HL-60 (cell line): Measurements from ENCODE around the gene RBFOX1.

ENCODE experiments used
- DNase-seq, 2 experiments: peaks; one replicate each; pipeline ENCODE4 v3.0.0-alpha.2; 2010 to 2020; ENCODE audit warnings: low read depth in 1 of 2, low spot score in 1 of 2
- H3K27ac ChIP-seq: fragments of 250-450 bp; sonication (Bioruptor Pico); replicated peaks from 2 replicates; pipeline ENCODE4 v1.5.1; 2020; ENCODE audit warnings: mild to moderate bottlenecking, moderate library complexity
- H3K27me3 ChIP-seq: fragments of 250-450 bp; sonication (Bioruptor Pico); 2 replicates; pipeline ENCODE4 v1.5.1; 2021; ENCODE audit warnings: mild to moderate bottlenecking, moderate library complexity; ENCODE audit not compliant: insufficient read depth, poor library complexity, severe bottlenecking
- H3K4me3 ChIP-seq: replicated peaks from 2 replicates; pipeline ENCODE4 v1.5.1; 2011; ENCODE audit warnings: mild to moderate bottlenecking, control low read depth, low read length; ENCODE audit not compliant: insufficient read depth
- GABPA ChIP-seq: IDR thresholded peaks from 2 replicates; pipeline ENCODE4 v1.6.1; 2012; ENCODE audit warnings: low read depth
- POLR2AphosphoS5 ChIP-seq: IDR thresholded peaks from 2 replicates; pipeline ENCODE4 v1.6.1; 2012; ENCODE audit warnings: low read depth
- REST ChIP-seq: IDR thresholded peaks from 2 replicates; pipeline ENCODE4 v1.6.1; 2012; ENCODE audit warnings: low read depth; ENCODE audit not compliant: insufficient replicate concordance
- SPI1 ChIP-seq: IDR thresholded peaks from 2 replicates; pipeline ENCODE4 v1.6.1; 2012; ENCODE audit warnings: low read depth, mild to moderate bottlenecking, borderline replicate concordance
- TF ChIP-seq, protein P1 (sequence below): IDR thresholded peaks from one replicate; pipeline ENCODE4 v1.5.1; 2011; ENCODE audit warnings: low read length, control low read depth, inconsistent platforms; ENCODE audit not compliant: insufficient read depth

RBFOX1 gene

GRCh38 chr16:7509963-7510601 is 177.4 kb downstream of the RBFOX1 start:
- TF ChIP-seq POLR2AphosphoS5 (no peak), GABPA (no peak), SPI1 (no peak), REST (no peak)
- TF ChIP-seq, protein P1, sequence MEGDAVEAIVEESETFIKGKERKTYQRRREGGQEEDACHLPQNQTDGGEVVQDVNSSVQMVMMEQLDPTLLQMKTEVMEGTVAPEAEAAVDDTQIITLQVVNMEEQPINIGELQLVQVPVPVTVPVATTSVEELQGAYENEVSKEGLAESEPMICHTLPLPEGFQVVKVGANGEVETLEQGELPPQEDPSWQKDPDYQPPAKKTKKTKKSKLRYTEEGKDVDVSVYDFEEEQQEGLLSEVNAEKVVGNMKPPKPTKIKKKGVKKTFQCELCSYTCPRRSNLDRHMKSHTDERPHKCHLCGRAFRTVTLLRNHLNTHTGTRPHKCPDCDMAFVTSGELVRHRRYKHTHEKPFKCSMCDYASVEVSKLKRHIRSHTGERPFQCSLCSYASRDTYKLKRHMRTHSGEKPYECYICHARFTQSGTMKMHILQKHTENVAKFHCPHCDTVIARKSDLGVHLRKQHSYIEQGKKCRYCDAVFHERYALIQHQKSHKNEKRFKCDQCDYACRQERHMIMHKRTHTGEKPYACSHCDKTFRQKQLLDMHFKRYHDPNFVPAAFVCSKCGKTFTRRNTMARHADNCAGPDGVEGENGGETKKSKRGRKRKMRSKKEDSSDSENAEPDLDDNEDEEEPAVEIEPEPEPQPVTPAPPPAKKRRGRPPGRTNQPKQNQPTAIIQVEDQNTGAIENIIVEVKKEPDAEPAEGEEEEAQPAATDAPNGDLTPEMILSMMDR: no peak
- no peak for DNase-seq
- Histone ChIP-seq H3K4me3 (no peak overlapping the region), H3K27ac (no peak overlapping the region), H3K27me3 (no peaks in the 10 kb centered on the region)

- Histone ChIP-seq H3K27ac (no peak overlapping the region), H3K4me3 (no peak overlapping the region), H3K27me3 (no peaks in the 10 kb centered on the region)
- DNase-seq: no peak
- no peak for TF ChIP-seq SPI1
- no peak for TF ChIP-seq GABPA
- TF ChIP-seq, protein P1: no peak
- TF ChIP-seq REST: no peak
- no peak for TF ChIP-seq POLR2AphosphoS5
Measured at GRCh38 chr16:7511549-7512260, 179.1 kb downstream of the RBFOX1 start.

DNA sequence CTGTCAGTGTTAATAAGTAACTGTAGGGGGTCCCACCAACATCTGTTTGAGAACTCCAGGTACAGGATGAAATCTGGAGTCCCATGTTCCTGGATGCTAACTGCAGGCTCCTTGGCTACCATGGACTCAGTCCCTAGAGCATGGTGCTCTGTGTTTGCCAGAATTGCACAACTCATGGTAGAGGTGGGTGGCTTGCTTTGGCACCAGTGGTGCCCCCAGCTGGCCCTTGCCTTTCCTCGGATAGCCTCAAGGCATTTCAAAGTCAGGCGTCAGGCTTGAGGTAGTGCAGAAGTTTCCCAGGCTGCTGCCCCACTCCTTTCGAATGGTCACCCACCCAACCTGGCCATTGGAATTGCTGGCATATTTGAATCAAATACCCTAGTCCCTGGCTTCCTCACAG is 179.9 kb downstream of the RBFOX1 start:
- no peaks in the 10 kb centered on the region for H3K27me3 ChIP-seq
- H3K4me3 ChIP-seq: no peak overlapping the region
- H3K27ac ChIP-seq: no peak overlapping the region
- no peak for DNase-seq
- TF ChIP-seq, protein P1: no peak
- no peak for TF ChIP-seq GABPA
- TF ChIP-seq SPI1: no peak
- no peak for TF ChIP-seq POLR2AphosphoS5
- no peak for TF ChIP-seq REST
